Endometrial microvascular endothelial cells (primary cell): ENCODE data around the gene UQCRQ. TPM values are rescaled to one million over a fixed set of nuclear protein-coding genes. Genes with fewer than 3 reads are reported as not detected.

Experiments used
- in situ Hi-C: cut with HindIII; loops from 2 replicates; pipeline ENCODE4 v1.10.0; 2017; ENCODE audit warnings: low sequenced_read_pairs, low pct_unique_long_range_greater_than_20kb; ENCODE audit errors: inconsistent ontology term
- total RNA-seq: library from RNA; depleted of rRNA; stranded (reverse); fragments of >200 nt; gene quantifications from one replicate; pipeline ENCODE4 v1.2.3, GENCODE V29; 2015; ENCODE audit errors: inconsistent ontology term

The UQCRQ gene
- total RNA-seq, result 184 TPM

DNA sequence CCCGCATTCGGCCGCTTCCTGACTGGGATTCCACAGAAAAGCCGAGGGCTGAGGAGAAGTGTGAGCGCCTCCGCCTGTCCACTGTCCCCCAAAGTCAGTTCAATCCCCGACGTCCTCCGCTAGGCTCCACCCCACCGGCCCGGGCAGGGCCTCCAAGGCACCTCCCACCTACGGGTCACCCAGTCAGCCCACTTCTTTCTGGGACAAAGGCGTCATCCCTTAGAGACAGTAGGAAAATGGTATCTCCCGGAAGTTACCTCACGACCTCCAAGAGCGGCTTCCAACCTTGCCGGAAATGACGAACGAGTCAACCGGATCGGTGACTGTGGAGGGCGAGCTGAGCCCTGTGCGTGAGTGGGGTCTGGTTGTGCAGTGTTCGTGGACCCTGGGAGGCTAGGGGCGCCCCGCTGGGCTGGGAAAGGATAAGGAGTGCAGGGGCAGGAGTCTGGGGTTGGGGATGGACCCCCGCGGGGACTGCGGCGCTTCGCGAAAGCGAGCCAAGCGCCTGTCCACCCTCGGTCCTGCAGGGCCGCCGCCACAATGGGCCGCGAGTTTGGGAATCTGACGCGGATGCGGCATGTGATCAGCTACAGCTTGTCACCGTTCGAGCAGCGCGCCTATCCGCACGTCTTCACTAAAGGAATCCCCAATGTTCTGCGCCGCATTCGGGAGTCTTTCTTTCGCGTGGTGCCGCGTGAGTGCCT is at the start of gene UQCRQ, which contains the start of gene GDF9:
UQCRQ (plus strand) TSS at position 301 of the 704 bp plus-strand sequence; CDS start at position 541, 240 bp downstream.
GDF9 (minus strand) TSS at position 128 of the 704 bp plus-strand sequence. CDS start 1,936 bp downstream, outside the sequence.
- in situ Hi-C loops, result loop anchor here (25.0 kb wide), 1 partner anchor 479 kb away; no protein-coding TSS in a partner anchor

DNA sequence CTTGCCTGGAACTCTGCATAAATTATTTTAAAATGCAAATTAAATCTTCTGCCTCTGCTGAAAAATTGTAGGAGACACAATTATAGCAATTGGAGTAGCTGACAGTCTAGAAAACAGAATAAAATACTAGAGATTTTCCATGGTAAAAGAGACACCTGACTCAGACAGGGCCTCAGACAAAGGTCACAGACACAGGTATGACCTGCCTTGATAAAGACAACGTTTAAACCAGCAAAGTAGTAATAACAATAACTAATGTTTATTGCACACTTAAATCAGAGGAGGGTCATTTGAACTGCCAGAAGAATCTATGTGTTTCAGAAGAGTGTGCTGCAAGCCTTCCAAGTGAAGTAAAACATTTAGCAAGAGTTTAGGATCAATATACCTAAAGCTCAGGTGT is 49.4 kb upstream of the UQCRQ start:
- in situ Hi-C loops, result no loop called here

- in situ Hi-C loops, result no loop called here
These were observed 47.0 kb upstream of the UQCRQ start for GRCh38 chr5:132819468-132819867.

GRCh38 chr5:132820162-132820754 is 46.2 kb upstream of the UQCRQ start:
- in situ Hi-C loops, result no loop called here

DNA sequence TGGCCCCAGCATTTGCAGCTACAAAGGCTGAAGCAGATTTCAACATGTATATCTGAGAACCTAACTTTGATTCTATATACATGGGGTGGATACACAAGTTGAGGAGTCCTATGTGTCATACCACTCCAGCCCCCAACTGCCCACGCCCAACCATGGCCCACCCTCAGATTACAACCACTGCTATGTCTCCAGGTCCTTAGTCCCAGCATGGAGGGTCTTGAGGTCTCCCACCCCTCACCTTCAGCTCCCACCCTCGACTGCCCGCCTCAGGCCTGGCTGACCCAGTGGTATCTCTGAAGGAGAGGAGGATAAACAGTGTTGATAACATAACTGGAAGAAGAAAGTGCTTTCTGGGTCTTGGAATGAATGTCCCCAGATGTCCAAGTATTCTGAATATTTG is 45.1 kb upstream of the UQCRQ start:
- in situ Hi-C loops, result no loop called here

GRCh38 chr5:132821791-132822190 is 44.7 kb upstream of the UQCRQ start:
- in situ Hi-C loops, result no loop called here

DNA sequence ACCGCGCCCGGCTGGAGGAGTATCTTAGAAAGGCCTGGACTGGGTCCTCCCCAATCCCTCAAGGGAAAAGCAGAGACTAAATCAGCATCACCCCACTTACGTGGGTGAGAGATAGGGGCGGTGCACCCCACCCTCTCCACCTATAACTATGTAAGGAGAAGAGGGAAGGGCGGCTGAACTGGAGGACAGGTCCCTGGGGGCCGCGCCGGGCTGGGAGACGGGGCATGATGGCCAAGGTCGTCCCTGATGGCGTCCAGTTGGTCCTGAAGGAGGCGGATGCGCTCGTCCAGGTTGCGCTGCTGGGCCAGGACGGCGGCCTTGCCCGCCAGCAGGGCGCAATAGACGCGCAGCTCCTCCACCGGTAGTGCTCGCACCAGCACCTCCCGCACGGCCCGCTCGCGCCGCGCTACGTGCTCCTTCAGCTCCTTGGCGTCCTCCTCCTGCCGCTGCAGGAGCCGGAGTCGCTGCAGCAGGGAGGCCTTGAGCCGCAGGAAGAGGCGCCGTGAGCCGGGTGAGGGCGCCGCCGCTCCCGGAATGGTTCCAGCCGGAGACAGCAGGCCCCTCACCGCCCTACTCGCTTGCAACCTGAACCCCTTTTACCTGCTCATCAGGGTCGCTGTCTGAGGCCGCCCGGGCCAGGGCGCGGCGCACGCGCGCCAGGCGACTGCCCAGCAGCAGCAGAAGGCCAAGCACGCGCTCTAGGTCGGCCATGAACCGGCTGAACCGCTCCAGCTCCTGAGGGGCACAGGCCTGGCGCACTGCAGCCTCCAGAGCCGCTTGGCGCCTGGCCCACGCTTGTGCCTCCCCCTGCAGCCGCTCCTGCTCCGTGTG is 43.6 kb upstream of the UQCRQ start:
- in situ Hi-C loops, result no loop called here

DNA sequence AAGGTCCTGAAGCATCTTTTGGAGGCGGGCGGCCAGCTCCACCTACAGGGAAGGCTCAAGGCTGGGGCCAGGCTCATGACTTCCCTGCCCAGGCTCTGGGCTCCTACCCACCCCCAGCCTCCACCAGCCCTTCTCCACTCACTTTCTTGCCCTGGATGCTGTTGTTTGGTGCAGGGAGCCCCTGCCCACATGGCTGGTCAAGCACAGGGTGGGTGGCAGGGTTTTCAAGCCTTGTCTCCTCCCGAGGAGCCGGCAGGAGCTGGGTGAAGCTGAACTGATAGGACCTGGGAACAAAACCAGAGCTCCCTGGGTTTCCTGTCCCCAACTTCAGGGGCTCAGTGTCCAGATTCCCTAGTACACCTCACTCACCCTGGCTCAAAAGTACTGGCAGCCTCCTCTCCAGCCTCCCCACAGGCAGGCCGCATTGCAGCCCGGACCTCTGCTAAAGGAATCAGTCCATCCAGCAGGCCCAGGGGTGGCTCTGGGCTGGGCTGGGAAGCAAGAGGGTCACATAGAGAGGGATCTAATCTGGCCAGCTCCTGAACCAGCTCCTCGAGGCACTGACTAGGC is 42.9 kb upstream of the UQCRQ start:
- in situ Hi-C loops, result no loop called here

- in situ Hi-C loops, result no loop called here
These were observed 42.0 kb upstream of the UQCRQ start for GRCh38 chr5:132824426-132824825.

DNA sequence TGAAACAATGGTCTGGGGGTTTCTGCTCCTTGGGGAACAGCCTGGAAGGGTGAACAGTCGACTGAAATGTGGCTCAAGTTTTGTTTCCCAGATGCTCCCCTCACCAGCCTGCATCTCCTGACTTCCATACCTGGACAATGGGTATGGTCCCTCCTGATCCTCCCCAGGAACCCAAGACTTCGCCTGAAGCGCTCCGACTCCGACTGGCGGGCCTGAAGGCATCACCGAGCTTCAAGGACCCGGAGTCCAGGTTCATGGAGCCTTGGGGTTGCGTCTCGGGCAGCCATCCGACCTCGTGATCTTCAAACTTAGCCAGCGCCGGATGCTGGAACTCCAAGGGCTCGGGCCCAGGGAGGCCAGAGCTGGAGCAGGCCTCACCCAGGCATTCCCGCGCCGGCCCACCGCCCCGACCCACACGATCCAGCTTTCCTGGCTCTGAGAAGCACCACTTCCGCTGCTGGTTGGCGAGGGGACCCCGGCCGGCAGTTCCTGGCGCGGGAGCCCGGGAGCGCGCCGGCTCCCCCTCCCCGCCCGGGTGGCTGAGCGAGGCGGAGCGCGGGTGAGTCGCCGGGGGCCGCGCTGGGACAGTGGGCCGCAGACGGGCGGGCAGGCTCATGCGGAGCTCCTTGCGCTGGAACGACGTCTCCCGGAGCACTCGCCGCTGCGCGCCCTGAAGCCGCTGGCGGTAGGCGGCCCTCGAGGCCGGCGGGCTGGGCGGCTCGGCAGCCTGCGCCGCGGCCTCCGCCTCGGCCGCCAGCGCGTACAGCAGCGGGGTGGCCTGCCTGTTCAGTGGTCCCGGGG is 41.2 kb upstream of the UQCRQ start:
- in situ Hi-C loops, result no loop called here

DNA sequence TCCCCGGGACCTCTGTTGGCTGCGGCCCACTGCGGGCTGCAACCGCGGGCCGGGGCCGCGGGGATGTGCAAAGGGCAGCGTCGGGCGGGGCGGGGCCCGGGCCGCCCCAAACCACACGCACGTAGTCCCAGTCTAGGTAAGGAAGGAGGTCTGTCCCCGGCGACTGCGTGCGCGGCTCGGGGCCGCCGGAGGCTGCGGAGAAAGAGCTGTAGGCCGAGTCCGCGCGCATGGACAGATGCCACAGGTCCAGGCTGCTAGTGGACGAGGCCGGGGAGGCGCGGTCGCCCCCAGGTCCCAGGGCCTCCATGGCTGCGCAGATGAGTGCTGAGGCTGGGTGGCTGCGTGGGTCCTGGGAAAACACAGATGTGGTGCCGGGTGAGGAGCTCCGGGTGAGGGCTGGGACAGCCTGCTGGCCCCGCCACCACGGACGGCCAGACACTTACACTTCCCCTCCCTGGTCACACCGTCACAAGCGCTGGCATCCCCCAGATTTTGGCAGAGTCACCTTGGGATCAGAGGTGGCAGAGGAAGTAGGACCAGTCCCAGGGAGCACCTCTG is 40.5 kb upstream of the UQCRQ start:
- in situ Hi-C loops, result no loop called here

DNA sequence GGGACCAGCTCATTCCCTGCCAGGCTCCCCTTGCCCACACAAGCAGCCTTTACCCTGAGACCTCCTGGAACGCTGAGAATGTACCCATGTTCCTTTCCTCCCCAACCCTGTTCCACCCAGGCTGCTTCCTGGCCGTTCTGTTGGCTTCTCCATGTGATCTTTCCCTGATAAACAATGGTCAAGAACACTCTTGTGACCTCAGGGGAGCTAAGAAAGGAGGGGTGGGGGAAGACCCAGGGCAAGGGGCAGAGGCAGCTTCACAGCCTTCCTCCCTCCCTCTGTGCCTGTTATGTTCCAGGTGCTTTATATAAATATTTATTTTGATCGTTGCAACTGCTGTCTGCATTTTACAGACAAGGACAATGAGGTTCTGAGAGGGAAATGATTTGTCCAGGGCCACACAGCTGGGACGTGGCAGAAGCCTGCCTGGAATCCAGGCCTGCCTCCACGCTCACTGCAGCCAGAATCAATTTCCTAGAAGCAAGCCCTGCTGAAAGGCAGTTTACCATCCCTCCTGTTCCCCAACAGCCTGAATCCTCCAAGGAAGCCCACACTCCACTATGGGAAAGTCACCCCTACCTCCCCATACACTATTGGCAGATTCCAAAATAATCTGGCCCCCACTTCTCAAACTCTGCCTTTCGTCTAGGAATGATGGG is 39.9 kb upstream of the UQCRQ start:
- in situ Hi-C loops, result no loop called here

DNA sequence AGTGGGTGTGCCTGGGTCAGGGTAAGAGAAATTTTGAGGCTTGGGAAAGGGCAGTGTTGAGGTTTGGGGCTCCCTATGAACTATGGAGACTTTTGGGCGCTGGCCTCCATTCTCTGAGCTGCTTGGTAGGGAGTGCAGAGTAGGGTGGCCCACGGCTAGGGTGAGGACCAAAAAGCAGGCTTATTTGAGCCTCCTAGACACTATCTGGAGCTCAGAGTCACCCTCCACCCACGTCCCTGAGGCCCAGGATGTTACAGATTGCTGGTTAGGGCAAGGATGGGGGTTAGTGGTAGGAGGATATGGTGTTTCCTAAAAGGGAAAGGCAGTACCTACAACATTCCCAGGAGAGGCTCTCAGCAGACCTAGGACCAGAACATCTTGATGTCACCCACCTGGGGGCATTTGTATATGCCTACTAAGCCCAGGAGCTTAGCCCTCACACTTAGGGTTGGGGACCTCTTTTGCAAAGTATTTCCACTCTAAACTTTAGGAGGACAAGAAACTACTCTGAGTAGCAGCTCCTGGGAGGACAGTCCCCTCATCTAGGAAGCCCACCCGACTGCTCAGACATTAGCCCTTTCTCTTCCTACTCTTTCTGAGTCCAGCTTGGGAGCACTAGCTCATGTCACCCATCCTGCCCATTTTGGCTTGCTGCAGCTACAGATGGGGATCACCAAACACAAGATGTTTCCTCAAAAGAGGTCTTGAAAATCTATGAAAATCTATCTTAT is 38.3 kb upstream of the UQCRQ start:
- in situ Hi-C loops, result no loop called here

- in situ Hi-C loops, result no loop called here
These were observed 37.5 kb upstream of the UQCRQ start for GRCh38 chr5:132828846-132829494.

DNA sequence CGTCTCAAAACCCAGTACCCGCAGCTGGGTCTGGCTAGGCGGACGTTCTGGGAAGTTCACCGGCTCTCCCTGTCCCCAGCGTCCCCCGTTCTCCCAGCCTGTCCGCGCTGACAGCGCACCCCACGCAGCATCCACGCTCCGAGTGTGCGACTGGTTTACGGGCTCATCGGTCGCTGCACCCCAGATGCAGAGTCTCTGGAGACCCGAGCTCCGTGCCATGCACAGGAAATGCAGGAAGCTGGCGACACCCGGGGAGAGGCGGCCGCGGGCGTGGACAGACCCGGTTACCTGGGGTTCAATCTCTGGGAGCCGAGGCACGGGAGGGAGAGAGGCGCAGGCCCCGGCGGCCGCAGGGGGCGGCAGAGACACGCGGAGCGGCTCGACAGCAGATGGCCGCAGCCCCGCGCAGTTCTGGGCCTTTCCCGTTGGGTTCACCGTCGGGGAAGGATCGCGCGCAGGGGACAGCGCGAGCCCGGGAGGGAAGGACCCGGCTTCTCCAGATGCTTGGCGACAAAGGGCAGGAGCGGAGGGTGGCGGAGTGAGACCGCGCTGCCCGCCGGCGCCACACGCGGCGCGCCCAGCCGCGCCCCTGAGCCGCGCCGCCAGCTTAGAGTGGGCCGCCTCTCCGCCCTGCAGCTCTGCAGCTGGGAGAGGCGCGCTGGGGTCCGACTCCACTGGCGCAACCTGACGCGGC is 36.6 kb upstream of the UQCRQ start:
- in situ Hi-C loops, result no loop called here

- in situ Hi-C loops, result no loop called here
These were observed 35.9 kb upstream of the UQCRQ start, which contains the start of gene SHROOM1 for GRCh38 chr5:132830436-132831094. Gene SHROOM1 (minus strand): TSS chr5:132830647. CDS start chr5:132826140, 4,507 bp downstream.
